Stimulated activated CD8-positive, alpha-beta memory T cell treated with anti-CD3 and anti-CD28 coated beads, Interleukin-12 subunit alpha, Interleukin-12 subunit beta, amount 100 ng/mL, for 4 hours (primary cell): ENCODE results near the gene CLCN3.
"Not testable (repeated sequence)": the region's sequence is repeated elsewhere in the genome, so short reads cannot be mapped to it uniquely, and the experiment has no call there.

Experiments used
- DNase-seq: peaks from one replicate; pipeline ENCODE4 v3.0.0-alpha.2; 2020; ENCODE audit warnings: low read depth

The CLCN3 gene

GRCh38 chr4:169657470-169658107, 37.2 kb downstream of the CLCN3 start:
- DNase-seq, result no peak

- no peak for DNase-seq
These were observed 37.8 kb downstream of the CLCN3 start for GRCh38 chr4:169658196-169658595.

- no peak for DNase-seq
These were observed 38.8 kb downstream of the CLCN3 start for GRCh38 chr4:169658975-169659715.

- DNase-seq, result peak; percentile 27
These were observed 39.6 kb downstream of the CLCN3 start for GRCh38 chr4:169659716-169660670.

GRCh38 chr4:169660929-169661328, 40.6 kb downstream of the CLCN3 start:
- no peak for DNase-seq

- no peak for DNase-seq
These were observed 41.4 kb downstream of the CLCN3 start for GRCh38 chr4:169661761-169662160.

GRCh38 chr4:169662206-169662605, 41.8 kb downstream of the CLCN3 start:
- no peak for DNase-seq

- no peak for DNase-seq
These were observed 43.0 kb downstream of the CLCN3 start for GRCh38 chr4:169663402-169663801.

GRCh38 chr4:169663831-169664230, 43.5 kb downstream of the CLCN3 start:
- no peak for DNase-seq

GRCh38 chr4:169664615-169665014, 44.2 kb downstream of the CLCN3 start:
- no peak for DNase-seq

GRCh38 chr4:169665046-169665737, 44.8 kb downstream of the CLCN3 start:
- DNase-seq, result no peak

- DNase-seq, result no peak
These were observed 47.8 kb downstream of the CLCN3 start for GRCh38 chr4:169668069-169668721.

- no peak for DNase-seq
These were observed 55.4 kb downstream of the CLCN3 start for GRCh38 chr4:169675825-169676224.

- DNase-seq, result no peak
These were observed 56.9 kb downstream of the CLCN3 start for GRCh38 chr4:169677150-169677748.

- DNase-seq, result not testable (repeated sequence)
These were observed 58.1 kb downstream of the CLCN3 start for GRCh38 chr4:169678486-169678885.

GRCh38 chr4:169678951-169679591, 58.7 kb downstream of the CLCN3 start:
- DNase-seq, result not testable (repeated sequence)

- DNase-seq, result no peak
These were observed 62.1 kb downstream of the CLCN3 start for GRCh38 chr4:169682372-169683047.

- DNase-seq, result no peak
These were observed 69.3 kb downstream of the CLCN3 start for GRCh38 chr4:169689681-169690080.

GRCh38 chr4:169690787-169691186, 70.4 kb downstream of the CLCN3 start:
- no peak for DNase-seq

GRCh38 chr4:169698331-169698730, 78.0 kb downstream of the CLCN3 start:
- DNase-seq, result no peak
